Activated B cell treated with CpG ODN at 0.5 μM for 24 hours (primary cell): ENCODE measurements around the gene MPPED1. TPM values are rescaled to one million over a fixed set of nuclear protein-coding genes. Genes with fewer than 3 reads are reported as not detected.

ENCODE experiments used
- ATAC-seq: fragments of 200-7000 bp; cut with Tn5 transposase; one replicate; pipeline ENCODE4 v1.10.0; 2021; ENCODE audit warnings: low read depth, mild to moderate bottlenecking, moderate library complexity
- CTCF ChIA-PET: fragments of 350-600 bp; sonication (Branson Sonifier 250); formaldehyde crosslinking; loops from one replicate; lab custom pipeline; 2021; ENCODE audit warnings: antibody characterized with exemption; lab: Charles Lee
- POLR2A ChIA-PET: fragments of 350-600 bp; sonication (Branson Sonifier 250); formaldehyde crosslinking; loops from one replicate; lab custom pipeline; 2021; ENCODE audit warnings: antibody characterized with exemption; lab: Charles Lee
- DNase-seq: peaks from one replicate; pipeline ENCODE4 v3.0.0; 2022
- H3K27ac Mint-ChIP-seq: one replicate; pipeline ENCODE4 v1.8.0; 2020; ENCODE audit warnings: mixed read lengths
- H3K27me3 Mint-ChIP-seq: one replicate; pipeline ENCODE4 v1.8.0; 2021; ENCODE audit warnings: mixed read lengths
- H3K36me3 Mint-ChIP-seq: one replicate; pipeline ENCODE4 v1.8.0; 2021; ENCODE audit warnings: low read depth, mixed read lengths
- H3K4me1 Mint-ChIP-seq: one replicate; pipeline ENCODE4 v1.8.0; 2021; ENCODE audit warnings: mixed read lengths
- H3K4me3 Mint-ChIP-seq: one replicate; pipeline ENCODE4 v1.8.0; 2020; ENCODE audit warnings: mild to moderate bottlenecking, mixed read lengths
- H3K9me3 Mint-ChIP-seq: one replicate; pipeline ENCODE4 v1.8.0; 2020; ENCODE audit warnings: mixed read lengths
- CTCF ChIP-seq: fragments of 200-600 bp; IDR thresholded peaks from one replicate; pipeline ENCODE4 v1.8.0; 2022; ENCODE audit warnings: antibody characterized with exemption, mild to moderate bottlenecking
- intact Hi-C: fragments of 100-400 bp; cut with micrococcal nuclease; formaldehyde crosslinking; loops from one replicate; pipeline ENCODE4 v1.15.1; 2024
- total RNA-seq: library from RNA; stranded (reverse); gene quantifications from 2 replicates; pipeline ENCODE4 v1.2.3, GENCODE V29; 2022

MPPED1 gene
- total RNA-seq, 1 donor from 2014 or later, result not detected

DNA sequence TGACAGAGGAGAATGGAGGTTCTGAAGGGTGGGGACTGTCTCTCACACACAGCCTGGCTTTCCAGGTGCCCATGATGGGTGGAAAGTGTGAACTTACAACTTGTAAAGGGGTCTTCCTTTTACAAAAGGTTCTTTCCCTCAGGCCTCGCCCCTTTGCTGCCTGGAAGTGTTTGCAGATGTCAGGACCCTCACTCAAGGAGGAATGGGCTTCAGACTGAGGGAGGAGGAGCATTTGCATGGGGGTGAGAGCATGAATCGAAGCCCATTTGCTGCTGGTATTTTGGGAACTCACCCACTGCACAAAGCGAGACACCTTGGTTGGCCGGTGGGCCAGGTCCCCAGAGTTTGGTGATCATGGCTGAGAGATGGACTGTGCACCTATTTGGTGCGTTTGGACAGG, 25.1 kb downstream of the MPPED1 start:
- no peak overlapping the region for H3K27ac Mint-ChIP-seq
- no peak for DNase-seq
- ChIA-PET CTCF (no interaction called here), POLR2A (no interaction called here)
- H3K36me3 Mint-ChIP-seq, result no peaks in the 10 kb centered on the region
- ATAC-seq, result no peak
- H3K27me3 Mint-ChIP-seq, result peaks cover 4% of the 10 kb centered on the region
- H3K9me3 Mint-ChIP-seq, result no peaks in the 10 kb centered on the region
- no peaks in the 10 kb centered on the region for H3K4me1 Mint-ChIP-seq
- intact Hi-C loops, result no loop called here
- no peak for TF ChIP-seq CTCF
- H3K4me3 Mint-ChIP-seq, result no peak overlapping the region

- Mint-ChIP-seq H3K9me3 (no peaks in the 10 kb centered on the region), H3K4me1 (no peaks in the 10 kb centered on the region), H3K36me3 (no peaks in the 10 kb centered on the region), H3K27me3 (peaks cover 4% of the 10 kb centered on the region), H3K27ac (no peak overlapping the region), H3K4me3 (no peak overlapping the region)
- POLR2A ChIA-PET, result no interaction called here
- intact Hi-C loops, result no loop called here
- ATAC-seq (no peak), DNase-seq (no peak)
- TF ChIP-seq CTCF, result no peak
- CTCF ChIA-PET, result no interaction called here
These were observed 26.2 kb downstream of the MPPED1 start for GRCh38 chr22:43437871-43438475.

- Mint-ChIP-seq H3K9me3 (no peaks in the 10 kb centered on the region), H3K27ac (no peak overlapping the region), H3K4me1 (no peaks in the 10 kb centered on the region), H3K4me3 (no peak overlapping the region), H3K36me3 (no peaks in the 10 kb centered on the region), H3K27me3 (peaks cover 4% of the 10 kb centered on the region)
- ChIA-PET CTCF (no interaction called here), POLR2A (no interaction called here)
- intact Hi-C loops, result no loop called here
- DNase-seq, result no peak
- ATAC-seq, result no peak
- TF ChIP-seq CTCF, result no peak
These were observed 27.0 kb downstream of the MPPED1 start for GRCh38 chr22:43438666-43439347.

DNA sequence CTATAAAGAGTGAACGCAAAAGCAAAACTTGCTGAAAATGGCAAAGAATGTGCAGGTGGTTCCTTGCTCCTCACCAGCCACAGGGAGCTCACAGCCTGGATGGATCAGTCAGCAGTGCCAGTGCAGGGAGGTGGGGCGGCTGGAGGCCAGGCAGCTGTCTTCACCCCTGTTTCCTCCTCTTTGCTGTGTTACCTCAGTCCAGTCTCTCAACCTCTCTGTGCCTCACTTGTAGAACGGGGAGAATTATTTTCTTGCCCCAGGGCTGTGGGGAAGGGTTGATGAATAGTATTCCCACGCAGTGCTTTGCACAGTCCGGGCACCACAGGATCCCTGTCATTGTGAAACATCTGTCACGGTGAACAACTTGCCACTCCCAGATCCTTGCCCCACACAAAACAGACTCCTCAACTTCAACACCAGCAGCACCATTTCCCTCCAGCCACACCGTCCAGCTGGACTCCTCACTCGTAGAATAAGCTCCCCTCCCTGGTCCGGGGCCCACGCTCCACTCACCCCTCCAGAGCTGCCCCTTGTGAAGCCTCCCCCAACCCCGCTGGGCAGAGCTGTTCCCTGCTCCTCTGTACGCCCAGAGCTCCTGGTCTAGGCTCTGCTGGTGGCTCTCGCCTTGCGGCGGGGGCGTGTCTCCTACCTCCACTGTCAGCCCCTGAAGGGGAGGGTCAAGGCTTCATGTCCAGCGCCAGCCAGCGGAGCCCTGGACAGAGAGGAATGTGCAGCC, 27.7 kb downstream of the MPPED1 start:
- H3K4me3 Mint-ChIP-seq, result no peak overlapping the region
- intact Hi-C loops, result no loop called here
- no peaks in the 10 kb centered on the region for H3K36me3 Mint-ChIP-seq
- no peaks in the 10 kb centered on the region for H3K4me1 Mint-ChIP-seq
- H3K9me3 Mint-ChIP-seq, result no peaks in the 10 kb centered on the region
- ChIA-PET POLR2A (no interaction called here), CTCF (no interaction called here)
- TF ChIP-seq CTCF, result no peak
- ATAC-seq, result no peak
- H3K27me3 Mint-ChIP-seq, result peaks cover 4% of the 10 kb centered on the region
- no peak overlapping the region for H3K27ac Mint-ChIP-seq
- no peak for DNase-seq

GRCh38 chr22:43440104-43440387, 28.2 kb downstream of the MPPED1 start:
- no peak overlapping the region for H3K27ac Mint-ChIP-seq
- intact Hi-C loops, result no loop called here
- H3K4me3 Mint-ChIP-seq, result no peak overlapping the region
- no peaks in the 10 kb centered on the region for H3K36me3 Mint-ChIP-seq
- H3K27me3 Mint-ChIP-seq, result peaks cover 4% of the 10 kb centered on the region
- H3K9me3 Mint-ChIP-seq, result no peaks in the 10 kb centered on the region
- DNase-seq (no peak), ATAC-seq (no peak)
- H3K4me1 Mint-ChIP-seq, result no peaks in the 10 kb centered on the region
- CTCF ChIA-PET, result no interaction called here
- POLR2A ChIA-PET, result no interaction called here
- TF ChIP-seq CTCF, result no peak
